GM12878 (cell line): ENCODE measurements around the gene CENPO.

Experiments used
- CTCF ChIP-seq, 3 experiments: IDR thresholded peaks in 2 of 3; conservative IDR thresholded peaks in 1 of 3; 2 replicates each; pipeline ENCODE4 v1.5.1; 2011; ENCODE audit warnings: low read depth in 3 of 3, low read length in 3 of 3, mild to moderate bottlenecking in 3 of 3, control low read depth in 2 of 3, moderate library complexity in 2 of 3, inconsistent platforms in 1 of 3, mixed read lengths in 1 of 3; ENCODE audit not compliant: control insufficient read depth in 2 of 3, insufficient read depth in 1 of 3; ENCODE audit errors: extremely low read depth in 1 of 3
- E4F1 ChIP-seq: fragments of 450-650 bp; IDR thresholded peaks from 2 replicates; pipeline ENCODE4 v1.6.1; 2018; ENCODE audit warnings: borderline replicate concordance, mild to moderate bottlenecking; ENCODE audit not compliant: partially characterized antibody
- EGR1 ChIP-seq, 2 experiments: IDR thresholded peaks; 1 replicate in 1 of 2; 2 replicates in 1 of 2; pipeline ENCODE4 v1.6.1; 2011 to 2012; ENCODE audit warnings: low read depth in 2 of 2, low read length in 2 of 2, borderline replicate concordance in 1 of 2, mild to moderate bottlenecking in 1 of 2, moderate library complexity in 1 of 2
- EP300 ChIP-seq, 2 experiments: fragments of 150-350 bp in 1 of 2; IDR thresholded peaks; 2 replicates each; pipeline ENCODE4 v1.6.1; 2011 to 2012; ENCODE audit warnings: low read depth in 2 of 2, low read length in 2 of 2, borderline replicate concordance in 1 of 2, improper control_type of control experiment in 1 of 2, inconsistent platforms in 1 of 2; ENCODE audit not compliant: control insufficient read depth in 1 of 2
- ETV6 ChIP-seq, 2 experiments: fragments of 450-650 bp in 1 of 2; IDR thresholded peaks in 1 of 2; conservative IDR thresholded peaks in 1 of 2; 2 replicates each; pipeline ENCODE4 v1.6.1; 2014; ENCODE audit warnings: antibody characterized with exemption in 1 of 2, borderline replicate concordance in 1 of 2, low read depth in 1 of 2, mild to moderate bottlenecking in 1 of 2, moderate library complexity in 1 of 2
- HDGF ChIP-seq: fragments of 450-650 bp; IDR thresholded peaks from 2 replicates; pipeline ENCODE4 v1.6.1; 2016; ENCODE audit warnings: antibody characterized with exemption
- JUND ChIP-seq: IDR thresholded peaks from 2 replicates; pipeline ENCODE4 v1.6.1; 2012; ENCODE audit warnings: low read depth, mild to moderate bottlenecking, low read length, improper control_type of control experiment, moderate library complexity
- POLR2A ChIP-seq: IDR thresholded peaks from 2 replicates; pipeline ENCODE4 v1.6.1; 2011; ENCODE audit warnings: low read depth, mild to moderate bottlenecking, low read length
- RAD21 ChIP-seq: IDR thresholded peaks from 2 replicates; pipeline ENCODE4 v1.6.1; 2011; ENCODE audit warnings: mild to moderate bottlenecking, low read depth, low read length, moderate library complexity; ENCODE audit not compliant: insufficient read depth
- REST ChIP-seq: IDR thresholded peaks from 2 replicates; pipeline ENCODE4 v1.6.1; 2012; ENCODE audit warnings: mild to moderate bottlenecking, low read depth, low read length
- SUZ12 ChIP-seq: fragments of 200-600 bp; sonication (generic); IDR thresholded peaks from one replicate; pipeline ENCODE4 v1.6.1; 2018; ENCODE audit warnings: antibody characterized with exemption, mild to moderate bottlenecking; ENCODE audit not compliant: unreplicated experiment
- ZBTB11 ChIP-seq: fragments of 450-650 bp; formaldehyde crosslinking; IDR thresholded peaks from 2 replicates; pipeline ENCODE4 v1.5.0; 2022; ENCODE audit warnings: mild to moderate bottlenecking, missing genetic modification characterization
- ZSCAN29 ChIP-seq: fragments of 450-650 bp; IDR thresholded peaks from 2 replicates; pipeline ENCODE4 v1.6.1; 2017; ENCODE audit warnings: mild to moderate bottlenecking, moderate library complexity

GRCh38 chr2:24842081-24843050 lies 49.1 kb downstream of the CENPO start:
- TF ChIP-seq EP300 (IDR thresholded peaks at IDR 0.05; ENCODE audit: borderline replicate concordance in 1 of 2, control insufficient read depth in 1 of 2, low read depth in 2 of 2, low read length in 2 of 2), result no peak
- TF ChIP-seq ZSCAN29, result no peak
- TF ChIP-seq HDGF, result no peak
- no peak for TF ChIP-seq CTCF (IDR thresholded peaks at IDR 0.05 in 2 of 3, conservative IDR thresholded peaks at IDR 0.05 in 1 of 3; ENCODE audit: control insufficient read depth in 2 of 3, extremely low read depth in 1 of 3, insufficient read depth in 1 of 3, low read depth in 3 of 3, low read length in 3 of 3)
- no peak for TF ChIP-seq REST
- no peak for TF ChIP-seq RAD21
- no peak; the same call in 1 of the 2 replicates for TF ChIP-seq POLR2A
- TF ChIP-seq ZBTB11, result no peak
- TF ChIP-seq JUND, result no peak
- TF ChIP-seq SUZ12, result no peak
- TF ChIP-seq EGR1 (IDR thresholded peaks at IDR 0.05; ENCODE audit: borderline replicate concordance in 1 of 2, low read depth in 2 of 2, low read length in 2 of 2), result no peak
- no peak for TF ChIP-seq E4F1
- no peak for TF ChIP-seq ETV6 (conservative IDR thresholded peaks at IDR 0.05 in 1 of 2, IDR thresholded peaks at IDR 0.05 in 1 of 2; ENCODE audit: borderline replicate concordance in 1 of 2, low read depth in 1 of 2)
